UCSD-AML1 (cell line): ENCODE results near the gene PRDX2.

ENCODE experiments used
- DNase-seq: peaks from one replicate; lab custom pipeline; 2025; ENCODE audit not compliant: unreplicated experiment; lab: John Stamatoyannopoulos, UW

Gene PRDX2

DNA sequence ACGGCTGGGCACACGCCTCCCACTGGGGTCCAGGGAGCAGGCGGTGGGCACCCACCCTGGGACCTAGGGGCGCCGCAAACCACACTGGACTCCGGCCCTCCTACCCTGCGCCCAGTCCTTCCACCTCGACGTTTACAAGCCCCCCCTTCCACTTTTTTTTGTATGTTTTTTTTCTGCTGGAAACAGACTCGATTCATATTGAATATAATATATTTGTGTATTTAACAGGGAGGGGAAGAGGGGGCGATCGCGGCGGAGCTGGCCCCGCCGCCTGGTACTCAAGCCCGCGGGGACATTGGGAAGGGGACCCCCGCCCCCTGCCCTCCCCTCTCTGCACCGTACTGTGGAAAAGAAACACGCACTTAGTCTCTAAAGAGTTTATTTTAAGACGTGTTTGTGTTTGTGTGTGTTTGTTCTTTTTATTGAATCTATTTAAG lies 8.7 kb downstream of the PRDX2 start:
- no peak for DNase-seq

GRCh38 chr19:12792051-12792852 lies 9.3 kb downstream of the PRDX2 start:
- peak; percentile 79 for DNase-seq

GRCh38 chr19:12791345-12792050 lies 10.1 kb downstream of the PRDX2 start, which contains the start of gene JUNB:
Gene JUNB (plus strand): TSS chr19:12791486. CDS start chr19:12791772, 286 bp downstream.
- peak; percentile 97 for DNase-seq

- DNase-seq: no peak
These were observed 10.8 kb downstream of the PRDX2 start for GRCh38 chr19:12790628-12791344.

GRCh38 chr19:12789904-12790619 lies 11.5 kb downstream of the PRDX2 start:
- DNase-seq: peak; percentile 96

DNA sequence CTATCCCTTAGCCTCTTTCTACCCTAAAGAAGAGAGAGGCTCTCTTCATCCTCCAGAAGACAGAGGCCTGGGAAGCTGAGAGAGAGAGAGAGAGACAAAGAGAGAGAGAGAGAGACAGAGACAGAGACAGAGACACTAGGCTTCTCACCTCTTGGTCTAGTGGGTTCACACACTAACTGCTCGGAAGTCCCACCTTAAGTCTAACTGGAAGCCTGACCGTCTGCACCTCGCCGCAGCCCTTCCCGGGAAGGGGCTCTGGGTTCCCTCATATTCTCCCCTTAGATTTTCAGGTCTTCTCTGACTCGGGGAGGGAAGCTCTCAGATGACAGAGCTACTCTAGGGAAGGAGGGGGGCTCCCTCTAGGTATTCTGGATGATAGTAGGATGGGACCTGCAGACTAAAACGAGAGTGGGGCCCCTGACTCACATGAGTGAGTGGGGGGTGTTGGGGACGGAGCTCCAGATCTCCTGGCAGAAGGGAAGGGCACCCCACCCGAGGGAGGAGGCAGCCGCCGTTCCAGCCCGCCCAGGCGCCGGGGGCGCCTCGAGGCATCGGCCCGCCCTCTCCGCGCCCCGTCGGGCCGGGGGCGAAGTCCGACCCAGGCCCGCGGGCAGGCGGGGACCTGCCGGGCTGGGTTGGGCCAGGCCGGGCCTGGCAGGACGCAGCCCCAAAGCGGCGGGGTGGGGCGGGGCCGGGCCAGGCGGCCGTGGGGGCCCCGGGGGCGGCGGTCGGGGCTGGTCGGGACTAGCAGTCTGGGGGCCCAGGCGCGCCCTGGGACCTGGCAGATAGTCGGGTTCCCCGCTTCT lies 12.3 kb downstream of the PRDX2 start:
- no peak for DNase-seq

DNA sequence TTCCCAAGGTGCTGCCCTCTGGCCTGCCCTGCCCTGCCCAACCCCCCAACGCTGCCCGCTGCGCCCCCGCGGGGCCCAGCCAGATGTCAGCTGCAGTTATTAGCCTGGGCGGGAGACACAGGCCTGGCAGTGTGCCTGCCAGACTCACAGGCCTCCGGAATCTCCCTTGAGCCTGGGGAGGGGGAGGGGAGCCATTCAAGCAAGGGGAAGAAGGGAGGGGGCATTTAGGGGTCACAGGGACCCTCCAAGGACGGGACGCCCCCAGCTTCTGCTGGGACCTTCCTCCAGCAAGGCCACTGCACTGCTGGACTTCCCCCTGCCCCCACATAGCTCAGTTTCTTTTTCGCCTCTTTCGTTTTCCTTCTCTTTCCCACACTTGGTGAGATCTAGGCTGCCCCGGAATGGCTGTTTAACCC lies 12.9 kb downstream of the PRDX2 start:
- peak; percentile 72 for DNase-seq

GRCh38 chr19:12788042-12788681 lies 13.4 kb downstream of the PRDX2 start:
- DNase-seq: no peak

- no peak for DNase-seq
These were observed 14.1 kb downstream of the PRDX2 start for GRCh38 chr19:12787458-12787857.

DNA sequence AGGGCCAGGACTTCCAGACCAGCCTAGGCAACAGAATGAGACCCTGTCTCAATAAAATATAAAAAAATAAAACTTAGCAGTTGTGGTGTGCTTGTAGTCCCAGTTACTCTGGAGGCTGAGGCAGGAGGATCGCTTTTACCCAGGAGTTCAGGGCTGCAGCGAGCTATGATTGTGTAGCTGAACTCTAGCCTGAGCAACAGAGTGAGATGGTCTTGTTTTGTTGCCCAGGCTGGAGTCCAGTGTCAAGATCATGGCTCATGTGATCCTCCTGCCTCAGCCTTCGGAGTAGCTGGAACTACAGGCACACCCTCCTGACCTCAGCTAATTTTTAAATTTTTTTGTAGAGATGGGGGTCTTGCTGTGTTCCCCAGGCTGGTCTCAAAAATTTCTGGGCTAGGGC lies 14.6 kb downstream of the PRDX2 start:
- DNase-seq: no peak

DNA sequence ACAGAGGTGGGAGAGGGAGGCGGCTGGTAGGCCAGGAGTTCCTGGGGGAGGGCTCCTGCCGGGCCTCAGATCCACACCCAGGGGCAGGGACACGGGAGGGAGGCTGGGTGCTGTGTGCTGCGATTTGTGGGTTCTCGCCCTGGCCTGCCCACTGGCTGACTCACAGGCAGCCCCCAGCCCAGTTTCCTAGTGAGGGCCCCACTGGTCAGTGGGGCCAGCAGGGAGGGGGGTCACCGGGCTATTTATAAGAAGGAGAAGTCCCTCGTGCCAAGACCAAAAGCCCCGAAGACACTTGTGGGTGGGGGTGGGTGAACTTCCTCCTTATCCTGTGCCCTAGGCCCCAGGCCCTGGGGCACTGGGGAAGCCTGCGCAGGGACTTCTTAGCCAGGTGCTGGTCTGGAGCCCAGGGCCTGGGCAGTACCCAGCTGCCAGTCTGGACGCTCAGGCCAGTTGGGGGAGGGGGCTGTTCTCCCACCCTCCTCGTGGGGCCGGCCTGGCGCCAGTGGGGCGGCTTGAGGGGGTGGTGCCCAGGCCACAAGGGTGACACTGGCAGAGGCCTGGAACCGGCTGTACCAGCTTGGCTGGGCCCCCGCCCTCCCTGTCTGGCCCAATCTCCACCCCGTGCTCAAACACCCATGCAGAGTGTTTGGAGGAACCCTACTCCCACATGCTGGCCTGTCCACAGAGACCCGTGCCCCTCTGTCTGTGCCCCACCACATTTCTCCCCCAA lies 15.3 kb downstream of the PRDX2 start:
- peak; percentile 76 for DNase-seq

DNA sequence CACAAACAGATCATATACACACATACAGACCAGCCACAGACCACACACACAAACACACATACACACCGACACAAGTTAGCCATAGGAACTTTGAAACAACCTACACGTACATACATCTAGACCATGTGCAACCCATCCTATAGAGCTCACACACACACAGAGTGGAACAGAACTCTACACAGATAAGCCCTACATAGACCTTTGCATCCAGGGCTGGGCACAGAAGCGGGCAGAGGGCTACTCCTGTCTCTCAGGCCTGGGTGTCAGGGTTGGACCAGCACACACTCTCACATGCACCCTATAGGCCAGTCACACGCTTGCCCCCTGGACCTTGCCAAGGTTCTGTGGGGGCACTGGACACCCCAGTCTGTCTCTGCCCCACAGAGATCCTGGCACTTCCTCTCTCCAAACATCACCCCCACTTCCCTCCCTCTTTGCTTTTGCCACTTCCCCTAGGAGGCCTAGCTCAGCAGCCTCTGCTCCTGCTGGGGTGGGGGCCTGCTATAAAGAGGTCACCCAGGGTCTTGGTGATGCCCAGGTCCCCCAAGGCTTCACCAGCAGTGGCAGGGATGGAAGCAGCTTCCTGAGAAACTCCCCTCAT lies 16.1 kb downstream of the PRDX2 start:
- DNase-seq: peak; percentile 74

- no peak for DNase-seq
These were observed 16.6 kb downstream of the PRDX2 start for GRCh38 chr19:12784871-12785430.

DNA sequence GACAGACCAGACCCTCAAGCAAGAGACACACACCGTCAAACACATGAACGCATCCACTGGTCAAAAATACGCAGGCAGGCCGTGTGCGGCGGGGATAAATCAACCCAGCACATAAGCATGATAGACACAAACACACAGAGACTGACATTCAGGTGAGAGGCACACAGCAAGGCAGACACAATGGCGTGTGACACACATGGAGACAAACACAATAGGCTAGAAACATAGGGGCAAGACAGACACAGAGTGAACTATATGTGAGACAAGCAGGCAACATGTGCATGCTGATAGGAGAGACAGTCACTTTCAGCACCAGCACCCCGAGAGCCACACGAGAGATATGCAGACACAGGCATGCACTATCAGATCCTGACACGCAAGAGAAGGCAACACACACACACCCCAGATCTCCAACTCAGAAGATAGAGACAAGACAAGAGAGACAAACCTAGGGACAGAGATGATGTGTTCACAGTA lies 17.2 kb downstream of the PRDX2 start:
- DNase-seq: no peak

GRCh38 chr19:12783849-12784393 lies 17.7 kb downstream of the PRDX2 start:
- DNase-seq: no peak

DNA sequence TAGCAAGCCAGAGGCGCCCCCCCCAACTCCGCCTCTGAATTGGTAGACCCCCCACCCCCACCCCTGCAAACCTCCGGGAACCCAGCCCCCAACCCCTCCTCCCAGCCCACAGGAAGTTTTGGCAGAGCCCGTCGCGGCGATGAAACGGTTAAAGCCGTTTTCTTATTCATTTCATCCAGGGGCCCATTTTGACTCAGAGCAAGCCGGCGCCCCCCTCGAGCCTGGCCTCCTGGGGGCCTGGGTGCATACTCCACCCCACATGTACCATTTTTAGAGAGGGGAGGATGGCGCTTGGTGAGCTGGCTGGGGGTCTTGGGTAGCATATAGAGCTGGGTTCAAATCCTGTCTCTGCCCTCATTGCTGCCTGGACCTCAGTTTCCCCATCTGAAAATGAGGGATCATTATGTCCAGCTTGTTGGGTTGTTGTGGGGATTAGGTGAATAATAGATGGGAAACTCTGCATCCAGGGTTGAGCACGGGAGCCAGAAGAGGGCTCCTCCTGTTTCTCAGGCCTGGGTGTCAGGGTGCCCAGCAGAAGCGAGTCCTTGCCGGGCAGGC lies 18.2 kb downstream of the PRDX2 start:
- no peak for DNase-seq
